Neural cell (in vitro differentiated cells): ENCODE results near the gene COL4A4. TPM values are rescaled to one million over a fixed set of nuclear protein-coding genes. Genes with fewer than 3 reads are reported as not detected.

Source experiments
- H2AFZ ChIP-seq: fragments of 200-600, 300-800 bp; sonication (generic), shearing (Covaris generic); 2 replicates; pipeline ENCODE4 v1.6.0; 2014; ENCODE audit warnings: low read depth, mild to moderate bottlenecking, antibody characterized with exemption, low read length, moderate library complexity
- H3F3A ChIP-seq: fragments of 200-600 bp; shearing (Covaris generic); 2 replicates; pipeline ENCODE4 v1.6.1; 2016; ENCODE audit warnings: mild to moderate bottlenecking, moderate library complexity, mixed read lengths, antibody characterized with exemption, low read length; ENCODE audit not compliant: insufficient read depth, poor library complexity, severe bottlenecking
- H3K27ac ChIP-seq: fragments of 200-600, 300-800 bp; sonication (generic), shearing (Covaris generic); 2 replicates; pipeline ENCODE4 v1.5.1; 2014; ENCODE audit warnings: mild to moderate bottlenecking, low read length, moderate library complexity
- H3K27me3 ChIP-seq: fragments of 300-800, 200-600 bp; sonication (generic), shearing (Covaris generic); 2 replicates; pipeline ENCODE4 v1.6.0; 2014; ENCODE audit warnings: mild to moderate bottlenecking, low read depth, low read length, moderate library complexity; ENCODE audit not compliant: insufficient read depth
- H3K36me3 ChIP-seq: fragments of 300-800, 200-600 bp; sonication (generic), shearing (Covaris generic); 2 replicates; pipeline ENCODE4 v1.5.1; 2014; ENCODE audit warnings: mild to moderate bottlenecking, antibody characterized with exemption, low read length, moderate library complexity; ENCODE audit not compliant: insufficient read depth
- H3K4me2 ChIP-seq: fragments of 300-800, 200-600 bp; sonication (generic), shearing (Covaris generic); 2 replicates; pipeline ENCODE4 v1.6.0; 2014; ENCODE audit warnings: mild to moderate bottlenecking, low read length
- H3K4me3 ChIP-seq: fragments of 300-800, 200-600 bp; sonication (generic), shearing (Covaris generic); 2 replicates; pipeline ENCODE4 v1.5.1; 2014; ENCODE audit warnings: mild to moderate bottlenecking, low read length, moderate library complexity
- H3K79me2 ChIP-seq: fragments of 200-600 bp; shearing (Covaris generic); replicated peaks from 2 replicates; pipeline ENCODE4 v1.6.0; 2014; ENCODE audit warnings: mild to moderate bottlenecking, low read length, moderate library complexity; ENCODE audit not compliant: insufficient read depth
- H3K9ac ChIP-seq: fragments of 300-800, 200-600 bp; sonication (generic), shearing (Covaris generic); 2 replicates; pipeline ENCODE4 v1.6.1; 2016; ENCODE audit warnings: mild to moderate bottlenecking, low read length, mixed read lengths
- H3K9me2 ChIP-seq: fragments of 200-600 bp; shearing (Covaris generic); 2 replicates; pipeline ENCODE4 v1.6.1; 2016; ENCODE audit warnings: mild to moderate bottlenecking, low read length, mixed read lengths; ENCODE audit not compliant: insufficient read depth
- H3K9me3 ChIP-seq: fragments of 200-600, 300-800 bp; sonication (generic), shearing (Covaris generic); 2 replicates; pipeline ENCODE4 v1.6.1; 2016; ENCODE audit warnings: mild to moderate bottlenecking, mixed run types, low read length, moderate library complexity, mixed read lengths
- H4K20me1 ChIP-seq: fragments of 200-600 bp; shearing (Covaris generic); 2 replicates; pipeline ENCODE4 v1.6.1; 2016; ENCODE audit warnings: mild to moderate bottlenecking, mixed run types; ENCODE audit not compliant: insufficient read depth
- EP300 ChIP-seq: fragments of 450-650 bp; conservative IDR thresholded peaks from 2 replicates; pipeline ENCODE4 v1.6.1; 2014; ENCODE audit warnings: antibody characterized with exemption, mild to moderate bottlenecking, moderate library complexity; ENCODE audit not compliant: poor library complexity, severe bottlenecking
- EZH2 ChIP-seq: fragments of 200-600, 300-800 bp; shearing (Covaris generic), sonication (generic); IDR thresholded peaks from 2 replicates; pipeline ENCODE4 v1.6.1; 2014; ENCODE audit warnings: antibody characterized with exemption, low read length, borderline replicate concordance, mild to moderate bottlenecking; ENCODE audit not compliant: insufficient read depth, poor library complexity, severe bottlenecking
- MXI1 ChIP-seq: fragments of 450-650 bp; conservative IDR thresholded peaks from 2 replicates; pipeline ENCODE4 v1.6.1; 2014; ENCODE audit warnings: antibody characterized with exemption, mild to moderate bottlenecking; ENCODE audit not compliant: poor library complexity, severe bottlenecking
- POLR2AphosphoS5 ChIP-seq: IDR thresholded peaks from 2 replicates; pipeline ENCODE4 v1.6.1; 2012
- RAD21 ChIP-seq: fragments of 450-650 bp; conservative IDR thresholded peaks from 2 replicates; pipeline ENCODE4 v1.6.1; 2014; ENCODE audit warnings: antibody characterized with exemption, mild to moderate bottlenecking, moderate library complexity
- REST ChIP-seq: IDR thresholded peaks from 2 replicates; pipeline ENCODE4 v1.6.1; 2012; ENCODE audit warnings: borderline replicate concordance
- SMC3 ChIP-seq: fragments of 450-650 bp; conservative IDR thresholded peaks from 2 replicates; pipeline ENCODE4 v1.6.1; 2014; ENCODE audit warnings: antibody characterized with exemption, mild to moderate bottlenecking, moderate library complexity; ENCODE audit not compliant: poor library complexity
- TAF1 ChIP-seq: IDR thresholded peaks from 2 replicates; pipeline ENCODE4 v1.6.1; 2012; ENCODE audit warnings: low read depth
- polyA plus RNA-seq: library from polyadenylated mRNA; depleted of rRNA; stranded (reverse); fragments of >200 nt; gene quantifications from 2 replicates; pipeline ENCODE4 v1.2.3, GENCODE V29; 2014
- TF ChIP-seq, protein P1 (sequence below): fragments of 450-650 bp; IDR thresholded peaks from 2 replicates; pipeline ENCODE4 v1.5.1; 2014; ENCODE audit warnings: antibody characterized with exemption, mild to moderate bottlenecking, moderate library complexity; ENCODE audit not compliant: poor library complexity, severe bottlenecking

COL4A4 gene
- polyA plus RNA-seq, 1 donor from 2014 or later, result 0.35 TPM

DNA sequence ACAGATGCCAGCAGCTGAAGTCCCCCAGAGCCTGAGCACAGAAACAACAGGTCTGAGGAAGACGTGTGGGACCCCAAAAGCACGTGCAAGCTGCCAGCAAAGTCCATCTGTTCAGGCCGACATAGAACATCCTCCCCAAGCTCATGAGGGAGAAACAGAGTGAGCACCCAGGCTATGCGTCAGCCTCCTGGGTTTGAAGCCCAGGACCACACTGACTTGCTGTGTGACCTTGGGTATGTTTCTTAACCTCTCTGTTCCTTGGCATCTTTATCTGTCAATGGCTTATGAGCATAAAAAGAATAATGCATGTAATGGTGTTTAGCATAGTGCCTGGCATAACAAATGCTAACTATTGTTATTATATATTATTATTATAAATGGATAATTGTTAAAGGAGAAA lies 40.3 kb downstream of the COL4A4 start:
- TF ChIP-seq, protein P1, sequence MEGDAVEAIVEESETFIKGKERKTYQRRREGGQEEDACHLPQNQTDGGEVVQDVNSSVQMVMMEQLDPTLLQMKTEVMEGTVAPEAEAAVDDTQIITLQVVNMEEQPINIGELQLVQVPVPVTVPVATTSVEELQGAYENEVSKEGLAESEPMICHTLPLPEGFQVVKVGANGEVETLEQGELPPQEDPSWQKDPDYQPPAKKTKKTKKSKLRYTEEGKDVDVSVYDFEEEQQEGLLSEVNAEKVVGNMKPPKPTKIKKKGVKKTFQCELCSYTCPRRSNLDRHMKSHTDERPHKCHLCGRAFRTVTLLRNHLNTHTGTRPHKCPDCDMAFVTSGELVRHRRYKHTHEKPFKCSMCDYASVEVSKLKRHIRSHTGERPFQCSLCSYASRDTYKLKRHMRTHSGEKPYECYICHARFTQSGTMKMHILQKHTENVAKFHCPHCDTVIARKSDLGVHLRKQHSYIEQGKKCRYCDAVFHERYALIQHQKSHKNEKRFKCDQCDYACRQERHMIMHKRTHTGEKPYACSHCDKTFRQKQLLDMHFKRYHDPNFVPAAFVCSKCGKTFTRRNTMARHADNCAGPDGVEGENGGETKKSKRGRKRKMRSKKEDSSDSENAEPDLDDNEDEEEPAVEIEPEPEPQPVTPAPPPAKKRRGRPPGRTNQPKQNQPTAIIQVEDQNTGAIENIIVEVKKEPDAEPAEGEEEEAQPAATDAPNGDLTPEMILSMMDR, result no peak
- no peaks in the 10 kb centered on the region for H3F3A ChIP-seq

GRCh38 chr2:227118353-227118752 lies 45.7 kb downstream of the COL4A4 start:
- H3K79me2 ChIP-seq, result no peaks in the 10 kb centered on the region
- no peaks in the 10 kb centered on the region for H3K9me3 ChIP-seq
- H3K9ac ChIP-seq, result no peak overlapping the region
- no peaks in the 10 kb centered on the region for H3K36me3 ChIP-seq
- H3K9me2 ChIP-seq, result no peaks in the 10 kb centered on the region
- no peak overlapping the region for H3K27ac ChIP-seq
- H3K27me3 ChIP-seq, result no peaks in the 10 kb centered on the region
- no peak overlapping the region for H3K4me2 ChIP-seq
- H3K4me3 ChIP-seq, result no peak overlapping the region
- H2AFZ ChIP-seq, result no peak overlapping the region
- no peaks in the 10 kb centered on the region for H4K20me1 ChIP-seq
- TF ChIP-seq EP300, result no peak
- no peak for TF ChIP-seq EZH2
- TF ChIP-seq TAF1, result no peak
- TF ChIP-seq, protein P1, result no peak
- TF ChIP-seq RAD21, result no peak
- TF ChIP-seq POLR2AphosphoS5, result no peak
- TF ChIP-seq SMC3, result no peak
- no peak for TF ChIP-seq REST
- no peak for TF ChIP-seq MXI1
- no peaks in the 10 kb centered on the region for H3F3A ChIP-seq

More for the DNA sequence above, 40.3 kb downstream of the COL4A4 start:
- no peaks in the 10 kb centered on the region for H3K27me3 ChIP-seq
- no peaks in the 10 kb centered on the region for H3K79me2 ChIP-seq
- no peaks in the 10 kb centered on the region for H3K9me2 ChIP-seq
- H3K4me2 ChIP-seq, result no peak overlapping the region
- H4K20me1 ChIP-seq, result no peaks in the 10 kb centered on the region
- no peak overlapping the region for H3K4me3 ChIP-seq
- H3K36me3 ChIP-seq, result no peaks in the 10 kb centered on the region
- H2AFZ ChIP-seq, result no peak overlapping the region
- H3K27ac ChIP-seq, result no peak overlapping the region
- no peak overlapping the region for H3K9ac ChIP-seq
- no peaks in the 10 kb centered on the region for H3K9me3 ChIP-seq
